Breast epithelium (tissue), 4 donors: Measurements from ENCODE around the gene MAD1L1. TPM values are rescaled to one million over a fixed set of nuclear protein-coding genes. Genes with fewer than 3 reads are reported as not detected.

Source experiments
- DNase-seq, 2 donors: peaks; one replicate each; pipeline ENCODE4 v3.0.0-alpha.2; 2019; ENCODE audit warnings: low spot score in 2 of 2
- H3K27ac ChIP-seq, 2 donors: fragments of 200-600 bp; sonication (generic) in 1 of 2; one replicate each; pipeline ENCODE4 v1.5.1; 2016 to 2019; ENCODE audit warnings: mild to moderate bottlenecking in 1 of 2
- H3K27me3 ChIP-seq, 2 donors: fragments of 200-600 bp; sonication (generic) in 1 of 2; one replicate each; pipeline versions ENCODE4 v1.5.1 to v1.6.0; 2017 to 2019; ENCODE audit warnings: control low read depth in 1 of 2, mild to moderate bottlenecking in 1 of 2
- H3K36me3 ChIP-seq: fragments of 200-600 bp; one replicate; pipeline ENCODE4 v1.5.1; 2019
- H3K4me1 ChIP-seq, 2 donors: fragments of 200-600 bp; sonication (generic); one replicate each; pipeline ENCODE4 v1.5.1; 2016 to 2019; ENCODE audit warnings: control low read depth in 1 of 2
- H3K4me3 ChIP-seq, 3 donors: fragments of 200-600 bp; sonication (generic); 1 replicate in 2 of 3; 2 replicates in 1 of 3; pipeline ENCODE4 v1.5.1; 2016 to 2019; ENCODE audit warnings: mild to moderate bottlenecking in 3 of 3, moderate library complexity in 2 of 3
- H3K9me3 ChIP-seq, 2 donors: fragments of 200-600 bp; sonication (generic) in 1 of 2; one replicate each; pipeline ENCODE4 v1.5.1; 2016 to 2019; ENCODE audit warnings: control low read depth in 1 of 2
- POLR2A ChIP-seq: fragments of 450-650 bp; IDR thresholded peaks from one replicate; pipeline ENCODE4 v1.6.1; 2016; ENCODE audit warnings: antibody characterized with exemption, mild to moderate bottlenecking, moderate library complexity
- POLR2AphosphoS5 ChIP-seq, 3 donors: sonication (generic); formaldehyde crosslinking; IDR thresholded peaks; one replicate each; pipeline ENCODE4 v1.6.1; 2017; ENCODE audit warnings: antibody characterized with exemption in 3 of 3
- intact Hi-C: fragments of 100-400 bp; cut with DNase I; formaldehyde crosslinking; loops from one replicate; pipeline ENCODE4 v1.15.1; 2023; ENCODE audit warnings: low total_unique reads
- total RNA-seq, 3 donors: library from RNA; depleted of rRNA; stranded (reverse); fragments of >200 nt; gene quantifications; one replicate each; pipeline ENCODE4 v1.1.0, GENCODE V29; 2016
- TF ChIP-seq, protein P1 (sequence below), 3 donors: fragments of 450-650 bp; IDR thresholded peaks; one replicate each; pipeline ENCODE4 v1.5.1; 2016 to 2017; ENCODE audit warnings: antibody characterized with exemption in 3 of 3, mild to moderate bottlenecking in 3 of 3, moderate library complexity in 3 of 3

The MAD1L1 gene
- total RNA-seq, 3 donors from 2014 or later = 27.7 to 33.9 (median 28.8) TPM

DNA sequence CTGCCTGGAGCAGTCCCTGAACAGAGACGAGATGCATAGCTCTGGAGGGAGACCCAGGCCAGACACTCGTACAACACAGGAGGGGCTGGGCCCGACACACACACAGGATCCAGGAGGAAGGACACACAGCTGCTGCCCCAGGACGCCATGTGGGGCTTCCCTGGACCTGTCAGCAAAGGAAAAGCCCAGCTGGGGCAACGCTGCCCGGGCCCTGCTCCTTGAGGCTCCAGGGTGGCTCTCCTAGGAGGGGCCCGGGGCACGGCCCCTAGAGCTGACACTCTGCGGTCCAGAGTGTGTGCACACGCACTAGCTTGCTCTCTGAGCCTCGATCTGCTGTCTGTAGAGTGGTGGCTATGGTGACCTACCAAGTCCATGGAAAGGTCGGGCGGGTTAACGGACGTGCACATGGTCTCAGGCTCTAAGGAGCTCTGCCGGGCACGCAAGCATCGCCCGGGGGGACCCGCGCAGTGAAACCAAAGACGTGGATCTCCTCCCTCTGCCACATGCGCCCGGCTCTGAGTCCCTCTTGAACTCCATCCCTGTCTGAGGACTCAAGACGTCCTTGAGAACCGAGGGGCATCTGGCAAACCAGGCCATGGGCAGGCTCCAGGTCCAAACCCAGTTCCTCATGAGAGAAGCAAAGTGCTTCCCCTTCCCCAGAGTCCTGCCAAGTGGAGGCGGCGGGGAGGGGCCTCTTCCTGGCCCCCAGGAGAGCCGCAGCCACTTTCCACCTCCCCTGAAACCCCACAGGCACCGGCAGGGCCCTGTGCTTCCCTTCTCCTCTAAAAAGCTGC is 283.7 kb downstream of the MAD1L1 start:
- H3K4me1 ChIP-seq = no peaks in the 10 kb centered on the region
- H3K9me3 ChIP-seq = no peaks in the 10 kb centered on the region
- intact Hi-C loops = no loop called here
- no peaks in the 10 kb centered on the region for H3K36me3 ChIP-seq
- no peaks in the 10 kb centered on the region for H3K27me3 ChIP-seq
- H3K4me3 ChIP-seq = no peak overlapping the region
- no peak for DNase-seq
- H3K27ac ChIP-seq = no peak overlapping the region
- TF ChIP-seq, protein P1, sequence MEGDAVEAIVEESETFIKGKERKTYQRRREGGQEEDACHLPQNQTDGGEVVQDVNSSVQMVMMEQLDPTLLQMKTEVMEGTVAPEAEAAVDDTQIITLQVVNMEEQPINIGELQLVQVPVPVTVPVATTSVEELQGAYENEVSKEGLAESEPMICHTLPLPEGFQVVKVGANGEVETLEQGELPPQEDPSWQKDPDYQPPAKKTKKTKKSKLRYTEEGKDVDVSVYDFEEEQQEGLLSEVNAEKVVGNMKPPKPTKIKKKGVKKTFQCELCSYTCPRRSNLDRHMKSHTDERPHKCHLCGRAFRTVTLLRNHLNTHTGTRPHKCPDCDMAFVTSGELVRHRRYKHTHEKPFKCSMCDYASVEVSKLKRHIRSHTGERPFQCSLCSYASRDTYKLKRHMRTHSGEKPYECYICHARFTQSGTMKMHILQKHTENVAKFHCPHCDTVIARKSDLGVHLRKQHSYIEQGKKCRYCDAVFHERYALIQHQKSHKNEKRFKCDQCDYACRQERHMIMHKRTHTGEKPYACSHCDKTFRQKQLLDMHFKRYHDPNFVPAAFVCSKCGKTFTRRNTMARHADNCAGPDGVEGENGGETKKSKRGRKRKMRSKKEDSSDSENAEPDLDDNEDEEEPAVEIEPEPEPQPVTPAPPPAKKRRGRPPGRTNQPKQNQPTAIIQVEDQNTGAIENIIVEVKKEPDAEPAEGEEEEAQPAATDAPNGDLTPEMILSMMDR (IDR thresholded peaks at IDR 0.05) = no peak
- TF ChIP-seq POLR2A = no peak
- TF ChIP-seq POLR2AphosphoS5 (IDR thresholded peaks at IDR 0.05) = no peak

DNA sequence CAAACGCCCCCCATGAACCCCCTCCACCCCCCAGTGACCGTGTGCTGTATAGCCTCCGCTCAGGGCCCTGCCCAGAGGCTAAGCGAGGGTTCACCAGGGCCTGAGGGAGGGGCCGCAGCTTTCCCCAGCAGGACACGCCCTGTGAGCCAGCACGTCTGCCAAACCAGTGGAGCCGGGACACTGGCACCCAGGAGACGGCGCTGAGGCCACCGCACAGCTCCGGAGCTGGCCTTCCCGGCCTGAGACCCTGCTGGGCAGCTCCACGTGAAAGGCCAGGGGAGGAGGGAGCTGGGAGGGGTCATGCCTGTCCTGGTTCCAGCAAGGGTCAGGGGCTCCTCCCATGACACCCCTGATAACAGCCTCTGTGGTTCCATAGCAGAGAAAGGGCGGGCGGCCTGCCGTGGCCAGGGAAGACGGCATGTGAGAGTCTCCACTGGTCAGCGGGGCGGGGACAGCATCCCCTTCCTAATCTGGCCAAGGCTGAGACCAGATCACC is 284.4 kb downstream of the MAD1L1 start:
- Histone ChIP-seq H3K4me1 (no peaks in the 10 kb centered on the region), H3K27ac (no peak overlapping the region), H3K4me3 (no peak overlapping the region), H3K36me3 (no peaks in the 10 kb centered on the region), H3K9me3 (no peaks in the 10 kb centered on the region), H3K27me3 (no peaks in the 10 kb centered on the region)
- TF ChIP-seq POLR2AphosphoS5 (IDR thresholded peaks at IDR 0.05) = no peak
- TF ChIP-seq, protein P1 (IDR thresholded peaks at IDR 0.05) = no peak
- no peak for TF ChIP-seq POLR2A
- intact Hi-C loops = no loop called here
- no peak for DNase-seq

DNA sequence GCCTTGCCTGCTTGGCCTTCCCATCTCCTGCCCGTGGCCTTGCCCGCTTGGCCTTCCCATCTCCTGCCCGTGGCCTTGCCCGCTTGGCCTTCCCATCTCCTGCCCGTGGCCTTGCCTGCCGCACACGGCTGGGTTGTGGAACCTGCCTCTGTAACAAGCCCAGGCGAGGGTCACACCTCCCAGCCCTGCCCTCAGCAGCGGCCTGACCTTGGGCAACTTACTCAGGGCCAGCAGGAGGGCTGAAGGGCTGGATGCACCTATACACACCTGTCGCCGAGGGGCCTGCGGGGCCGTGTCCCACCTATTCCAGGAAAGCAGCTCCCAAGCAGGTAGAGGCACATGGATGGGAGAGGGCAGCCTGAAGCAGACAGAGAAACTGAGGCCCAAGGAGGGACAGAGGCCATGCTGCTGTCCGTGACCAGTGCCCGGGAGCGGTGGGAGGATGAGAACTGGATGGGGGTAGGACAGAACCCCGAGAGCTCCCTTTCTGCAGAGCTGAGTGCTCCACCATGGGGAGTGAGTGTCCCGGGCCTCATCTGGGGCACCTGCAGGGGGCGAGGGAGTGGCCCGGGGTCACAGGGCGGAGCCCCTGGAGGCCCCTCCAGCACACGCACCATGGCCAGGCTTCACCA is 285.0 kb downstream of the MAD1L1 start:
- H3K27me3 ChIP-seq = no peaks in the 10 kb centered on the region
- H3K4me1 ChIP-seq = no peaks in the 10 kb centered on the region
- DNase-seq = no peak
- H3K36me3 ChIP-seq = no peaks in the 10 kb centered on the region
- H3K4me3 ChIP-seq = no peak overlapping the region
- H3K9me3 ChIP-seq = no peaks in the 10 kb centered on the region
- TF ChIP-seq, protein P1 (IDR thresholded peaks at IDR 0.05) = no peak
- TF ChIP-seq POLR2A (no peak), POLR2AphosphoS5 (IDR thresholded peaks at IDR 0.05) (no peak)
- no peak overlapping the region for H3K27ac ChIP-seq
- intact Hi-C loops = no loop called here

DNA sequence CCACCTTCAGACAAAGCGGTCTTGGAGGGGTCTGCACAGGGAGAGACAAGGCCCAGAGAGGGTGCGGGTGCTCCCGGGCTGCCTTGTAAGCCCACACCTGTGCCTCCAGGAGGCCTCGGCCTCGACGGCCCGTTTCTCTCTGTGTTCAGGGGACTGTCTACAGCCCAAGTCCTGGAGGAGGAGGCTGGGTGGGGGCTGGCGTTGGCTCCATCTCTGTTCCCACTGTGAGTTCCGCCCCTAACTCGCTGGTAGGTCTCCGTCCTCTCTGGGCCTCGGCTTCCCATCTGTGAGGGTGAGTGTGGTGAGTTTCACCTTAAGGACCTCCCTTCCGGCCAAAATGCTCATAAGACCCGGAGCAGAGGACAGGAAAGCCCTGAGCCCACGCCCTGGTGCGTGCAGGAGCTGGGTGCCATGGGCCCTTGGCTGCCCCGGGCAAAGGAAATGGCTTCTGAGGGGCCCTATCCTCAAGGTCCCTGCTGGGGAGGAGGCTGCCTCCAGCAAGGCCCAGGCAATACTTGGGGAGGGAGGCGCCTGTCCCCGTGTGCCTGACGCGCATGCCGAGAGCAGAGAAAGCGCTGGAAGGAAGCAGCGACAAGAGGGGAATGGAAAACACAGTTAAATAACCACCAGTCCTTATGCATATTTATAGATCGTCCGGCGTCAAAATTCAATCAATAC is 285.8 kb downstream of the MAD1L1 start:
- no peak for DNase-seq
- Histone ChIP-seq H3K27ac (no peak overlapping the region), H3K4me3 (no peak overlapping the region), H3K4me1 (no peaks in the 10 kb centered on the region), H3K36me3 (no peaks in the 10 kb centered on the region), H3K27me3 (no peaks in the 10 kb centered on the region), H3K9me3 (no peaks in the 10 kb centered on the region)
- TF ChIP-seq POLR2A = no peak
- no peak for TF ChIP-seq POLR2AphosphoS5 (IDR thresholded peaks at IDR 0.05)
- TF ChIP-seq, protein P1 (IDR thresholded peaks at IDR 0.05) = no peak
- intact Hi-C loops = no loop called here
